Omental fat pad (tissue), 4 donors: ENCODE data around the gene NR0B2. TPM values are rescaled to one million over a fixed set of nuclear protein-coding genes. Genes with fewer than 3 reads are reported as not detected.

Experiments
- ATAC-seq: fragments of 150-250 bp; one replicate; pipeline ENCODE4 v1.9.1; 2016; ENCODE audit warnings: mild to moderate bottlenecking, moderate library complexity; ENCODE audit not compliant: low FRiP score
- DNase-seq: peaks from one replicate; pipeline ENCODE4 v3.0.0-alpha.2; 2019; ENCODE audit warnings: low spot score
- total RNA-seq, 4 donors: library from RNA; depleted of rRNA; stranded (reverse); fragments of >200 nt; gene quantifications; one replicate each; pipeline ENCODE4 v1.1.0, GENCODE V29; 2016
- TF ChIP-seq, protein P1 (sequence below), 3 donors: fragments of 450-650 bp; IDR thresholded peaks; one replicate each; pipeline ENCODE4 v1.5.1; 2016 to 2017; ENCODE audit warnings: antibody characterized with exemption in 3 of 3, mild to moderate bottlenecking in 3 of 3, moderate library complexity in 2 of 3

Gene NR0B2, protein sequence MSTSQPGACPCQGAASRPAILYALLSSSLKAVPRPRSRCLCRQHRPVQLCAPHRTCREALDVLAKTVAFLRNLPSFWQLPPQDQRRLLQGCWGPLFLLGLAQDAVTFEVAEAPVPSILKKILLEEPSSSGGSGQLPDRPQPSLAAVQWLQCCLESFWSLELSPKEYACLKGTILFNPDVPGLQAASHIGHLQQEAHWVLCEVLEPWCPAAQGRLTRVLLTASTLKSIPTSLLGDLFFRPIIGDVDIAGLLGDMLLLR
- not detected for total RNA-seq

DNA sequence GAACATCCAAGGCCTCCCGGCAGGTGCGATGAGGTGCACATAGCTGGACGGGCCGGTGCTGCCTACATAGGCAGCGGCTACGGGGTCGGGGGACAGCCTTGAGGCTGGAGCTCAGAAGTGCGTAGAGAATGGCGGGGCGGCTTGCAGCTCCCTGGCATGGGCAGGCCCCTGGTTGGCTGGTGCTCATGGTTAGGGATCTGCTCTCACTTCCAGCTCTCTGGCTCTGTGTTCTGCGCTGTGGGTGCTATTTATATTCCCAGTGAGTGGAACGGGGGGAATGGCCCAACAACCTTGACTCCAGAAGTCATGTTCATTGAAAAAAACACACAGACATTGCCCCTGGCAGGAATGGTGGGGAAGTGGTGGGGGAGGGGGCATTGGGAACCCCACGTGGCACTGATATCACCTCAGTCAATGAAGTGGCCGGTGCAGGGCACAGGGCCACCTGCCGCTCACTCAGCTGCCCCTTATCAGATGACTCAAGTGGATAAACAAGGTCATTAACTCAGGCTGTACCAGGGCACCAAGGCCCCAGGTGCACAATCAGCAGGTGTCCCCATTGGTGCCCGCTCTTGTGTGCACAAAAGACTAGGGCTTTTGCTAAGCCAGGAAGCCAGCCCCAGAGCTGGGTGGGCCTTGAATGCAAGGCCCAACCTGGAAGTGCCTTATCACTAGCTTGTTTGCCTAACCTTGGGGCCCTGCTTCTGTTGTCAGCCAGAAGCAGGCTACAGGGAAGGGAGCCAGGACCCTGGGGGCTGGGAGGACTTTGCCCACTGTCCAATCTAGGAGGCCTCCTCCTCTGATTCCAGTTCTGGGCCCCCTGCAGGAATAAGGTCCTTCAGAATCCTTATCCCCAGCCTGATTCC lies at the start of gene NR0B2:
Gene NR0B2, minus strand, starts transcription at position 222 of the 866 bp plus-strand sequence. Its CDS starts 35 bp downstream, at position 187.
- ATAC-seq (no peak), DNase-seq (no peak)
- TF ChIP-seq, protein P1, sequence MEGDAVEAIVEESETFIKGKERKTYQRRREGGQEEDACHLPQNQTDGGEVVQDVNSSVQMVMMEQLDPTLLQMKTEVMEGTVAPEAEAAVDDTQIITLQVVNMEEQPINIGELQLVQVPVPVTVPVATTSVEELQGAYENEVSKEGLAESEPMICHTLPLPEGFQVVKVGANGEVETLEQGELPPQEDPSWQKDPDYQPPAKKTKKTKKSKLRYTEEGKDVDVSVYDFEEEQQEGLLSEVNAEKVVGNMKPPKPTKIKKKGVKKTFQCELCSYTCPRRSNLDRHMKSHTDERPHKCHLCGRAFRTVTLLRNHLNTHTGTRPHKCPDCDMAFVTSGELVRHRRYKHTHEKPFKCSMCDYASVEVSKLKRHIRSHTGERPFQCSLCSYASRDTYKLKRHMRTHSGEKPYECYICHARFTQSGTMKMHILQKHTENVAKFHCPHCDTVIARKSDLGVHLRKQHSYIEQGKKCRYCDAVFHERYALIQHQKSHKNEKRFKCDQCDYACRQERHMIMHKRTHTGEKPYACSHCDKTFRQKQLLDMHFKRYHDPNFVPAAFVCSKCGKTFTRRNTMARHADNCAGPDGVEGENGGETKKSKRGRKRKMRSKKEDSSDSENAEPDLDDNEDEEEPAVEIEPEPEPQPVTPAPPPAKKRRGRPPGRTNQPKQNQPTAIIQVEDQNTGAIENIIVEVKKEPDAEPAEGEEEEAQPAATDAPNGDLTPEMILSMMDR (IDR thresholded peaks at IDR 0.05), result no peak

DNA sequence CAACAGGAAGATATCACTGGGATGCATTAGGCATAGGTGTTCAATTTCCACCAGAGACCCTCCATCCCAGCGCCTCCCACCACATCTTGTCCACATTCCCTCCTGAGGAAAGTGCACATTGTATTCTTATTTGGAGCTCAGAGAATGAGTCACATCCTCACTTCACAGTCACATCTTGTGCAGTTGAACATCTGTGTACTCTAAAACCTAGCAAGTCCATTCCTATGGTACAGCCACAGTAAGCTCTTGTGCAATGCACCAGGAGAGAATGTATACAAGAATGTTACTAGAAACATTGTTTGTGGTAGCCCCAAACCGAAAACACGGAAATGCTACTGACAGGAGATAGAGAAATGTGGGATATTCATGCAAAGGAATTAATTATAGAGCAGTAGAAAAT lies 48.1 kb upstream of the NR0B2 start:
- DNase-seq (no peak), ATAC-seq (no peak)
- TF ChIP-seq, protein P1 (IDR thresholded peaks at IDR 0.05), result no peak

DNA sequence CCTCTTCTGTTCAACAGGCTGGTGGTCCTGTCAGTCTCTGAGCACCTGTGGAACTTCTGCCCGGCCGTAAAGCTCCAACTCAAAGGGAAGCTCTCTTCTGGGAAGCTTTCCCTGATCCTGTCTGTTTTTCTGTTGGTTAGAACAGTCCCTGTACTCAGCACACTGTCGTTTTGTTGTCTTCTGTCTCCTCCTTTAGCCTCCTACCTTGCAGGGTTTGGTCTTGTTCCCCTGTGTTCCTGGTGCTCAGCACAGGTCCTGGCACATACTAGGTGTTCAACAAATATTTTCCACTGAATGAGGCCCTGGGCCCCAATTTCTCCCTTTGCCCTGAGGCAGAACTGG lies 46.8 kb upstream of the NR0B2 start:
- DNase-seq (no peak), ATAC-seq (no peak)

DNA sequence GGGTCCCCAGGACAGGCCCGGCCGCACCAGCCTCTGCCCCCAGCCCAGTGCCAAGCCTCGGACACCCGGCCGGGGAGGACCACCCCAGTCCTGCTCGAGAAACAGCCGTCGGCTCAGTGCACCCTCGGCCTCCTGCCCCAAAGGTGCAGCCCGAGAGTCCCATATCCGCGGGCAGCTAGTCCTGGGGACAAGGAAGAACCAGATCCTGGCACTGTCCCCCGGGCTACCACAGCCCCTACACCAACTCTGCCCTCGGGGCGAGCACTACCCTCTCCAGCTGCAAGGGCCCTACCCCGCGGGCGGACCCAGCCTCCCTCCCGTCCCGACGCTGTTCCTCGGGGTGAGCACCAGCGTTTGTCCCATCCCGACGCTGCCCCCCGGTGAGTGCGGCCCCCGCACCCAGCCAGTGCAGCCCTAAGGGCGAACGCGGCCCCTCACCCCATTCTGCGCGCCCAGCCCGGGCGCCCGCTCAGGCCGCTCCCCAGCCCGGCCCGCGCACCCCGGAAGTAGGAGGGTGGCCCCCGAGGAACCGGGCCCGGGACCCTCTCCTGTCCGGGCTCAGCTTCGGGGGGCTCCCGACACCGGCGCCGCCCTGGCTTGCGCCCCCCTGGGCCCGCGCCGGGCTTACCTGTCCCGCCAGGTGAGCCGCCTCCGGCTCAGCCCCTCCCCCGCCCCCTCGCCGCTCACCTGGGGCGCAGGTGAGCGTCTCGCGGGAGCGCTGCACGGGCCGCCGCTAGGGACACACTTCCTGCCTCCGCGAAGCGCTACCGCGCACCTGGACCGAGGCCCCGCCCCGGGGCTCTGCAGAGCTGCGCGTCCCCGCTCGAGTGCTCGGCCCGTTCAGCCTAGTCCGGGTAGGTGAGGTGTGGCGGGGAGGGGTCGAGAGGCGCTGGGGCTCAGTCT lies 46.2 kb upstream of the NR0B2 start, which contains the start of gene KDF1:
Gene KDF1, minus strand, starts transcription at position 747 of the 903 bp plus-strand sequence. CDS start 8,088 bp downstream, outside the sequence.
- DNase-seq (no peak), ATAC-seq (peak; percentile 55)
- TF ChIP-seq, protein P1 (IDR thresholded peaks at IDR 0.05), result no peak

More for the DNA sequence above, 46.8 kb upstream of the NR0B2 start:
- TF ChIP-seq, protein P1 (IDR thresholded peaks at IDR 0.05), result no peak

DNA sequence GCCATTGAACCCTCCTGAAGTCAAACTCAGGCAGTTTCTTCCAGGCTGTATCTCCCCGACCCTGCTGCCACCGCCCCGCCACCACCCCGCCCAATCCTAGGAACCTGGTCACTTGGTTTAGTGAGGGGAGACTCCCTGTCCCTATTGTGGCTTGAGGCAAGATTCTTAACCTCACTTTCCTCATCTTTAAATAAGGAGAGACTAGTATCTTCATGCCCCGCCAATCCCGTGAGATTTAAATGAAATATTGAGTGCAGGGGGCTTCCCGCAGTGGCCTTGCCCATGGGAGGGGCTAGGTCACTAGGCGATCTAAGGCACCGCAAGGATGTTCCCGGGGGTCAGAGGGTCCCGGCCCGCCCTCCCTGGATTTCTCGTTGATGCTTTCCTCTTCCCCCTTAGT lies 45.5 kb upstream of the NR0B2 start:
- TF ChIP-seq, protein P1 (IDR thresholded peaks at IDR 0.05), result no peak
- DNase-seq, result no peak
- no peak for ATAC-seq

DNA sequence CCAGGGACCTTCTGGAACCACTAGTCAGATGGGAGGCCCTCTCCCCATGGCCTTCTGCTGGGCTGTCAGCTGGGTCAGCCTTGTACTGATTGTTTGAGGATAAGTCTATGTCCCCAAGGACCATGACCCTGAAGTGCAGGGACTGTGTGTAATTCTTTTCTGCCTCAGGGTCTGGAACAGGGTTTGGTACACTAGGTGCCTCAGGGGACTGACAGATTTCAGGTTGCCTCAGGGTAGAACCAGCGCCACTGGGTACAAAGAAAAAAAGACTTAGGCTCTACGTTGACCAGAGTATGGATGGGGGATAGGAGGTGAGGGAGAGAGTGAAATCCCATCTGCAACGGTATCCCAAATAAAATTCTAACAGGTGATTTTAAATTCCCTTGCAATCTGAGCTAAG lies 43.5 kb upstream of the NR0B2 start:
- DNase-seq (no peak), ATAC-seq (no peak)
- TF ChIP-seq, protein P1 (IDR thresholded peaks at IDR 0.05), result no peak
